Measurements from ENCODE around the gene ACACA. TPM values are rescaled to one million over a fixed set of nuclear protein-coding genes. Genes with fewer than 3 reads are reported as not detected.

The ACACA gene
- total and polyA plus RNA-seq, 9 of the 15 experiments (the other 6 are each of a cell fraction or from before 2014, with no cell fraction given), result 35.9 to 135 (median 88.4) TPM

DNA sequence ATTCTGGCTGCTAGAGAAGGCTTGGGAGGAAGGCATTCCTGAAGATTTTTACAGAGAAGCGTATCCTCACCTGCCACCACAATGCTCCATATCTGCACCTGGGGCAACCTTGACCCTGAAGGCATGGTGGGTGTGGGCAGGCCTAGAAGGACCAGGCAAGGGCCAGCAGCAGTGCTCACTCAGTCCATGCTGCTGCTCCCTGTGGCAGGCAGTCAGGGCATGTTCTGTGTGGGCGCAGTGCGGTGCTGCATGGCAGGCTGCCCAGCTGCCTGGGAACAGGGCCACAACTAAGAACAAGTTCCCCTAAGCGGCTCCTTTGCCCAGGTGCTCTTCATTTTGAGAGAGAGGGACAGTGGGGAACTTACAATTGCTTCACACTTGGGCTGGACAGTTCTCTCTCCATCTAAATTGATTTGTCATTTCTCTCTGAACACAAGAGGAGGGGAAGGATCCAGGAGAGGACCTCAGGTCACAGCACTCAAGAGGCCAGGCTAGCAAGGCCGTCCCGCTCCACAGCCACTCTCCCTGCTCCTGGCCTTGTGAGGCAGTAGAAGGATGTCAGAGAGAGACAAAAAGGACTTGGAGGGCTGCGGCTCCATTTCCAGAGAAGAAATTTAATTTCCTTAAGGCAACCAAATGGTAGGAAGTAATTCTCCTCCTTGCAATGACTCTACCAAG lies 299.1 kb downstream of the ACACA start:
- CTCF ChIA-PET (ENCODE audit: low intra/inter-chr PET ratio), result no interaction called here
- H3K36me3 ChIP-seq (ENCODE audit: control insufficient read depth, insufficient read depth, low read length), result peaks cover 91% of the 10 kb centered on the region
- no TSS peak for BruUV-seq (replicated peaks)
- no peak for TF ChIP-seq CC2D1A (IDR thresholded peaks at IDR 0.05)
- no peak for TF ChIP-seq ESRRA (IDR thresholded peaks at IDR 0.05; ENCODE audit: borderline replicate concordance, low read depth)
- no peak for TF ChIP-seq RUNX1 (IDR thresholded peaks at IDR 0.05; ENCODE audit: low read depth)
- no peak for TF ChIP-seq TBL1XR1 (IDR thresholded peaks at IDR 0.05; ENCODE audit: low read length in 2 of 2)
- TF ChIP-seq ZNF280B (CRISPR knock-in tag; IDR thresholded peaks at IDR 0.05), result no peak
- no peak for TF ChIP-seq U2AF1 (optimal IDR thresholded peaks at IDR 0.05; ENCODE audit: low read depth, low read length)
- TF ChIP-seq SP1 (CRISPR knock-in tag; IDR thresholded peaks at IDR 0.05), result no peak
- TF ChIP-seq ESRRB (CRISPR knock-in tag; IDR thresholded peaks at IDR 0.05; ENCODE audit: borderline replicate concordance), result no peak
- TF ChIP-seq ZNF395 (CRISPR knock-in tag; IDR thresholded peaks at IDR 0.05), result no peak
- no peak for TF ChIP-seq CHD2 (IDR thresholded peaks at IDR 0.05; ENCODE audit: low read depth, low read length)
- no peak for TF ChIP-seq ZBTB17 (CRISPR knock-in tag; IDR thresholded peaks at IDR 0.05)
- TF ChIP-seq, protein P1, sequence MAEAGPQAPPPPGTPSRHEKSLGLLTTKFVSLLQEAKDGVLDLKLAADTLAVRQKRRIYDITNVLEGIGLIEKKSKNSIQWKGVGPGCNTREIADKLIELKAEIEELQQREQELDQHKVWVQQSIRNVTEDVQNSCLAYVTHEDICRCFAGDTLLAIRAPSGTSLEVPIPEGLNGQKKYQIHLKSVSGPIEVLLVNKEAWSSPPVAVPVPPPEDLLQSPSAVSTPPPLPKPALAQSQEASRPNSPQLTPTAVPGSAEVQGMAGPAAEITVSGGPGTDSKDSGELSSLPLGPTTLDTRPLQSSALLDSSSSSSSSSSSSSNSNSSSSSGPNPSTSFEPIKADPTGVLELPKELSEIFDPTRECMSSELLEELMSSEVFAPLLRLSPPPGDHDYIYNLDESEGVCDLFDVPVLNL (CRISPR knock-in tag; IDR thresholded peaks at IDR 0.05; ENCODE audit: low read depth), result no peak
- no peak for TF ChIP-seq ZNF347 (CRISPR knock-in tag; IDR thresholded peaks at IDR 0.05; ENCODE audit: low read depth)
- no peak for TF ChIP-seq ZNF134 (CRISPR knock-in tag; conservative IDR thresholded peaks at IDR 0.05)
- TF ChIP-seq, protein P2, sequence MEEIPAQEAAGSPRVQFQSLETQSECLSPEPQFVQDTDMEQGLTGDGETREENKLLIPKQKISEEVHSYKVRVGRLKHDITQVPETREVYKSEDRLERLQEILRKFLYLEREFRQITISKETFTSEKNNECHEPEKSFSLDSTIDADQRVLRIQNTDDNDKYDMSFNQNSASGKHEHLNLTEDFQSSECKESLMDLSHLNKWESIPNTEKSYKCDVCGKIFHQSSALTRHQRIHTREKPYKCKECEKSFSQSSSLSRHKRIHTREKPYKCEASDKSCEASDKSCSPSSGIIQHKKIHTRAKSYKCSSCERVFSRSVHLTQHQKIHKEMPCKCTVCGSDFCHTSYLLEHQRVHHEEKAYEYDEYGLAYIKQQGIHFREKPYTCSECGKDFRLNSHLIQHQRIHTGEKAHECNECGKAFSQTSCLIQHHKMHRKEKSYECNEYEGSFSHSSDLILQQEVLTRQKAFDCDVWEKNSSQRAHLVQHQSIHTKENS (CRISPR knock-in tag; IDR thresholded peaks at IDR 0.05), result no peak

More for the DNA sequence above, 299.1 kb downstream of the ACACA start:
- WGBS (ENCODE audit: insufficient coverage, low coverage, missing lambda C conversion rate), result 92% methylated on average over 5 of the region's 7 CpGs
- no peaks in the 10 kb centered on the region for H3K9me3 ChIP-seq (replicated peaks; ENCODE audit: control insufficient read depth, insufficient read depth, low read depth, low read length)
- DNase-seq (ENCODE audit: extremely low read depth in 1 of 4, low spot score in 3 of 4) (no peak), FAIRE-seq (no peak), ATAC-seq (no peak)
- H3K9ac ChIP-seq (ENCODE audit: insufficient read depth in 1 of 2, low read depth in 2 of 2, low read length in 2 of 2), result no peak overlapping the region
- in situ Hi-C loops (cut with MboI), result no loop called here
- H3K4me2 ChIP-seq (ENCODE audit: insufficient read depth, low read length), result no peak overlapping the region
- no peaks in the 10 kb centered on the region for H4K20me1 ChIP-seq (replicated peaks; ENCODE audit: control insufficient read depth, insufficient read depth, low read length)
- no peaks in the 10 kb centered on the region for H3K9me1 ChIP-seq (ENCODE audit: control insufficient read depth, insufficient read depth, low read length)
- no peak overlapping the region for H3K4me3 ChIP-seq
- H3K27me3 ChIP-seq (ENCODE audit: control insufficient read depth in 2 of 2, insufficient read depth in 2 of 2, low read length in 2 of 2), result no peaks in the 10 kb centered on the region
- no peaks in the 10 kb centered on the region for H3K4me1 ChIP-seq (replicated peaks in 1 of 2; ENCODE audit: control insufficient read depth in 2 of 2, insufficient read depth in 2 of 2, low read length in 2 of 2)
- intact Hi-C loops (cut with micrococcal nuclease), result no loop called here
- H3K27ac ChIP-seq (ENCODE audit: extremely low read depth, low read depth, low read length), result no peak overlapping the region
- no peak overlapping the region for H2AFZ ChIP-seq (ENCODE audit: low read depth, low read length)
- POLR2A ChIA-PET, result interaction anchor here (0.6 kb wide), 1 partner anchor 244 kb away, joined by 5 read pairs; no protein-coding TSS in a partner anchor
- H3K79me2 ChIP-seq (ENCODE audit: control insufficient read depth, insufficient read depth, low read length), result no peaks in the 10 kb centered on the region

Data from K562 (cell line).